Activated CD8-positive, alpha-beta memory T cell treated with anti-CD3 and anti-CD28 coated beads, Interleukin-2, amount 10 ng/mL, durations not matched to agents 7 days and 5 days (primary cell): ENCODE measurements around the gene NOS3. TPM values are rescaled to one million over a fixed set of nuclear protein-coding genes. Genes with fewer than 3 reads are reported as not detected.
"Not testable (repeated sequence)": the region's sequence is repeated elsewhere in the genome, so short reads cannot be mapped to it uniquely, and the experiment has no call there.

ENCODE experiments used
- ATAC-seq: fragments of 150-1000 bp; cut with Tn5 transposase; one replicate; pipeline ENCODE4 v1.10.0; 2021; ENCODE audit warnings: moderate library complexity
- CTCF ChIA-PET: fragments of 350-600 bp; sonication (Branson Sonifier 250); formaldehyde crosslinking; loops from one replicate; lab custom pipeline; 2021; ENCODE audit warnings: antibody characterized with exemption; lab: Charles Lee
- DNase-seq: peaks from one replicate; pipeline ENCODE4 v3.0.0-alpha.2; 2020
- H3K27ac Mint-ChIP-seq: one replicate; pipeline ENCODE4 v1.8.0; 2021; ENCODE audit warnings: mild to moderate bottlenecking, mixed read lengths
- H3K27me3 Mint-ChIP-seq: one replicate; pipeline ENCODE4 v1.8.0; 2021; ENCODE audit warnings: mixed read lengths
- H3K36me3 Mint-ChIP-seq: one replicate; pipeline ENCODE4 v1.8.0; 2021; ENCODE audit warnings: mild to moderate bottlenecking, mixed read lengths
- H3K4me1 Mint-ChIP-seq: one replicate; pipeline ENCODE4 v1.8.0; 2021; ENCODE audit warnings: mixed read lengths
- H3K4me3 Mint-ChIP-seq: one replicate; pipeline ENCODE4 v1.8.0; 2021; ENCODE audit warnings: mild to moderate bottlenecking, moderate library complexity, mixed read lengths
- H3K9me3 Mint-ChIP-seq: one replicate; pipeline ENCODE4 v1.8.0; 2022; ENCODE audit warnings: low read depth, mixed read lengths
- total RNA-seq, 2 experiments: library from RNA; stranded (reverse); gene quantifications; one replicate each; pipeline ENCODE4 v1.2.3, GENCODE V29; 2021

Gene NOS3
- total RNA-seq, 2 experiments from 2014 or later = 6.4 to 10.8 TPM

DNA sequence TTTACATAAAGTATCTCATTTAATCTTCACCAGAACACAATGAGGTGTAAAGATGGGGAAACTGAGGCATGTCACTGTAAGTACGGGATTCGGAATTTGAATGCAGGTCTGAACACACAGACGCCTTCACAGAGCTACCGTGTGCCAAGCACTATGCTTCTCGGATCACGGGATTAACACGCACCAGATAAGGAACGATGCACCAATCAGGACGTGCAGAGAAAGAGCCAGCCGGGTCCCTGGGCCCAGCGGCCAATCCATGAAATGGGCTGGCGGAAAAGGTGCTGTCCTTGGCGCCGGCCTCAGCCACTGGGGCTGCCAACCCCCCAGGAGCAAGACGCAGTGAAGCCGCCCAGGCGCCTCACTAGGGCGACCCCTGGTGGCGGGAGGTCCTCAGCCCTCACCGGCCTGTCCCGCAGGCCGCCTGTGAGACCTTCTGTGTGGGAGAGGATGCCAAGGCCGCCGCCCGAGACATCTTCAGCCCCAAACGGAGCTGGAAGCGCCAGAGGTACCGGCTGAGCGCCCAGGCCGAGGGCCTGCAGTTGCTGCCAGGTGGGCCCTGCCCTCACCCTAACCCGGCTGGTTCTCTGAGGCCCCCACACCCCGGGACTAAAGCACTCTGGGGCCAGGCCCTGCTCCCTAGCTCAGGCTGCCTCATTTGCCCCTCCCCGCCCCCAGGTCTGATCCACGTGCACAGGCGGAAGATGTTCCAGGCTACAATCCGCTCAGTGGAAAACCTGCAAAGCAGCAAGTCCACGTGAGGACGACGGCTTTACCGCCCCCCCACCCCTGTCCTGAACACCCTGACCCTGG lies 17.9 kb downstream of the NOS3 start:
- H3K27me3 Mint-ChIP-seq = no peaks in the 10 kb centered on the region
- no peaks in the 10 kb centered on the region for H3K9me3 Mint-ChIP-seq
- CTCF ChIA-PET = interaction anchor here (0.6 to 7.5 kb wide), 24 partner anchors 9 to 323 kb away, joined by 3 to 76 read pairs (median 4); partner anchors contain the start of genes ATG9B, GIMAP2 and NOS3

GRCh38 chr7:151009327-151010036 lies 18.7 kb downstream of the NOS3 start:
- H3K27me3 Mint-ChIP-seq = no peaks in the 10 kb centered on the region
- H3K4me1 Mint-ChIP-seq = peaks cover 55% of the 10 kb centered on the region
- H3K36me3 Mint-ChIP-seq = peaks cover 2% of the 10 kb centered on the region
- H3K9me3 Mint-ChIP-seq = no peaks in the 10 kb centered on the region
- peak overlapping the region; percentile 81 for H3K4me3 Mint-ChIP-seq
- DNase-seq (no peak), ATAC-seq (no peak)
- no peak overlapping the region for H3K27ac Mint-ChIP-seq
- CTCF ChIA-PET = interaction anchor here (0.6 to 7.5 kb wide), 21 partner anchors 8 to 233 kb away, joined by 3 to 76 read pairs (median 7); partner anchors contain the start of genes ABCB8 and NOS3

More for the DNA sequence above, 17.9 kb downstream of the NOS3 start:
- peak; percentile 73 for ATAC-seq
- DNase-seq = peak; percentile 89
- peak overlapping the region; percentile 90 for H3K27ac Mint-ChIP-seq
- H3K36me3 Mint-ChIP-seq = no peaks in the 10 kb centered on the region
- H3K4me3 Mint-ChIP-seq = peak overlapping the region; percentile 81
- peaks cover 48% of the 10 kb centered on the region for H3K4me1 Mint-ChIP-seq

DNA sequence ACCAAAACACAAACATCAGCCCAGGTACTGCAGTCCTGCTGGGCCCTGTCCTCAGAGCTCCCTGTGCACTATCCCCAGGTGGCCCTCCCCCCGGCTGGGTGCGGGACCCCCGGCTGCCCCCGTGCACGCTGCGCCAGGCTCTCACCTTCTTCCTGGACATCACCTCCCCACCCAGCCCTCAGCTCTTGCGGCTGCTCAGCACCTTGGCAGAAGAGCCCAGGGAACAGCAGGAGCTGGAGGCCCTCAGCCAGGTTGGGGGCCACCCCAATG lies 19.2 kb downstream of the NOS3 start:
- H3K9me3 Mint-ChIP-seq = no peaks in the 10 kb centered on the region
- peaks cover 2% of the 10 kb centered on the region for H3K36me3 Mint-ChIP-seq
- no peaks in the 10 kb centered on the region for H3K27me3 Mint-ChIP-seq
- CTCF ChIA-PET = interaction anchor here (1.2 to 7.5 kb wide), 12 partner anchors 8 to 112 kb away, joined by 3 to 76 read pairs (median 9); partner anchors contain the start of genes ABCB8 and NOS3
- DNase-seq = no peak
- H3K27ac Mint-ChIP-seq = peak overlapping the region; percentile 78
- H3K4me1 Mint-ChIP-seq = peaks cover 60% of the 10 kb centered on the region
- H3K4me3 Mint-ChIP-seq = no peak overlapping the region
- no peak for ATAC-seq

- Mint-ChIP-seq H3K4me1 (peaks cover 65% of the 10 kb centered on the region), H3K4me3 (peak overlapping the region; percentile 51), H3K36me3 (peaks cover 2% of the 10 kb centered on the region), H3K27me3 (no peaks in the 10 kb centered on the region), H3K9me3 (no peaks in the 10 kb centered on the region), H3K27ac (peak overlapping the region; percentile 78)
- ATAC-seq = no peak
- DNase-seq = peak; percentile 61
- CTCF ChIA-PET = interaction anchor here (0.8 to 7.5 kb wide), 13 partner anchors 7 to 234 kb away, joined by 3 to 76 read pairs (median 8); partner anchors contain the start of genes ABCB8 and NOS3
Measured at GRCh38 chr7:151010307-151011096, 19.7 kb downstream of the NOS3 start.

GRCh38 chr7:151011097-151011409 lies 20.2 kb downstream of the NOS3 start:
- DNase-seq = no peak
- CTCF ChIA-PET = interaction anchor here (0.8 to 7.5 kb wide), 11 partner anchors 7 to 233 kb away, joined by 3 to 76 read pairs (median 10); partner anchors contain the start of genes ABCB8 and NOS3
- ATAC-seq = peak; percentile 9
- peak overlapping the region; percentile 78 for H3K27ac Mint-ChIP-seq
- H3K9me3 Mint-ChIP-seq = no peaks in the 10 kb centered on the region
- H3K4me1 Mint-ChIP-seq = peaks cover 67% of the 10 kb centered on the region
- peak overlapping the region; percentile 51 for H3K4me3 Mint-ChIP-seq
- no peaks in the 10 kb centered on the region for H3K27me3 Mint-ChIP-seq
- peaks cover 2% of the 10 kb centered on the region for H3K36me3 Mint-ChIP-seq

DNA sequence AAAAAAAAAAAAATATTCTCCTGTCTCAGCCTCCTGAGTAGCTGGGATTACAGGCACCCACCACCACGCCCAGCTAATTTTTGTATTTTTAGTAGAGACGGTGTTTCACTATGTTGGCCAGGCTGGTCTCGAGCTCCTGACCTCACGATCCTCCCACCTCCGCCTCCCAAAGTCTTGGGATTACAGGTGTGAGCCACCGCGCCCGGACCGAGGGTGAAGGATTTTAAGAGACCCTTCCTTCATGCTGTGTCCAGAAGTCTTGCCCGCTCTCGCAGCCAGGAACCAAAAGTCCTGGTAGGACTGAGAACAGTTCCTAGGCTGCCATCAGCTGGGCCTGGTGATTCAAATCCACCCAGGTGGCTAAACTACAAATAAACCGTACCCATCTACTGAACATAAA lies 20.8 kb downstream of the NOS3 start:
- ATAC-seq, H3K9me3 Mint-ChIP-seq, H3K27me3 Mint-ChIP-seq, H3K4me3 Mint-ChIP-seq, DNase-seq, H3K36me3 Mint-ChIP-seq: not testable (repeated sequence)
- H3K27ac Mint-ChIP-seq = peak overlapping the region; percentile 75
- peaks cover 67% of the 10 kb centered on the region for H3K4me1 Mint-ChIP-seq
- CTCF ChIA-PET = interaction anchor here (1.9 to 6.9 kb wide), 6 partner anchors 14 to 103 kb away, joined by 7 to 38 read pairs (median 10); partner anchors contain the start of genes ABCB8 and NOS3

DNA sequence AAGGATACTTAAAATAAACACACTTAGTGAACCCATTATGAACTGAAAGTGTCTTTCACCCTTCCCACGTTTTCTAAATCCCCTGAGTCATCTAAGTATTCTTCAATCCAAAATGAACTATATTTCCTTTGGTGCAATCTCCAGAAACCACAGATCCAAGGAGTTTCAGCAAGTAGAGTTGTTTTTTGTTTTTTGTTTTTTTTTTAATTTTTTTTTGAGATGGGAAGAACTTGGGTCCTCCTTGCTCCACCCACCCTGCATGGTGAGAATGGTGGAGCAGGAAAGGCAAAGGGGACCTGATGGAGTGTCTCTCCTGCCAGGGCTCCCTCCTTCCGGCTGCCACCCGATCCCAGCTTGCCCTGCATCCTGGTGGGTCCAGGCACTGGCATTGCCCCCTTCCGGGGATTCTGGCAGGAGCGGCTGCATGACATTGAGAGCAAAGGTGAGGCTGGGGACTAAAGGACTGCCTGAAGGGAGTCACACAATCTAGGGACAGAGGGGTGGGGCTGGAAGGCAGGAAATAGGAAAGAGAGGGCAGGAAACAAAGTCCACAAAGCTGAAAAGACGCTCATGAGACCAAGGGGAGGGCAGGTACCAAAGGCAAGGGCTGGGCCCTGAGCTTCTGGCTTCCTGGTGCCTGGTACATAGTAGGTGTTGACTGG lies 21.3 kb downstream of the NOS3 start:
- DNase-seq (no peak), ATAC-seq (no peak)
- peaks cover 2% of the 10 kb centered on the region for H3K36me3 Mint-ChIP-seq
- peaks cover 3% of the 10 kb centered on the region for H3K27me3 Mint-ChIP-seq
- peaks cover 67% of the 10 kb centered on the region for H3K4me1 Mint-ChIP-seq
- H3K27ac Mint-ChIP-seq = peak overlapping the region; percentile 75
- no peaks in the 10 kb centered on the region for H3K9me3 Mint-ChIP-seq
- CTCF ChIA-PET = interaction anchor here (0.8 to 6.9 kb wide), 5 partner anchors 16 to 103 kb away, joined by 3 to 38 read pairs (median 16); partner anchors contain the start of genes ABCB8 and NOS3
- H3K4me3 Mint-ChIP-seq = no peak overlapping the region

- H3K36me3 Mint-ChIP-seq = peaks cover 2% of the 10 kb centered on the region
- peak overlapping the region; percentile 63 for H3K27ac Mint-ChIP-seq
- DNase-seq = no peak
- peaks cover 5% of the 10 kb centered on the region for H3K27me3 Mint-ChIP-seq
- peaks cover 66% of the 10 kb centered on the region for H3K4me1 Mint-ChIP-seq
- CTCF ChIA-PET = interaction anchor here (0.8 to 2.8 kb wide), 4 partner anchors 15 to 115 kb away, joined by 3 to 16 read pairs (median 6); partner anchors contain the start of gene ABCB8
- ATAC-seq = no peak
- H3K4me3 Mint-ChIP-seq = no peak overlapping the region
- H3K9me3 Mint-ChIP-seq = no peaks in the 10 kb centered on the region
Measured at GRCh38 chr7:151012911-151013347, 22.1 kb downstream of the NOS3 start.

DNA sequence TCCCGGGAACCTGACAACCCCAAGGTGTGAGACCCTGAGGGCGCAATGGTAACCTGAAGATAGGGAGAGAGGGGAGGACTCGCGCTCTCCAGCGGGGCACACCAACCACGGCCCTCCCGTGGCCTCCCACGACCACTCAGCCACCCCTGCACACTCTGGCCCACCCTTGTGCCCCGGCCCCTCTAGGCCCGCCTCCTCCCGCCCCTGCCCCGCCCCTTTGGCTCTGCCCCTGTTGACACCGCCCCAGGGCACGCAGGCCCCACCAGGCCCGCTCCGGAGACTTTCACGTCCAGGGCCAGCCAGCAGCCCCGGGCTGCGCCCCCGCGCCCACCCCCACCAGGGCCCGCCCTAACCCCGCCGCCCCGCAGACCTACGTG lies 22.5 kb downstream of the NOS3 start:
- H3K9me3 Mint-ChIP-seq = no peaks in the 10 kb centered on the region
- ATAC-seq (no peak), DNase-seq (no peak)
- no peak overlapping the region for H3K27ac Mint-ChIP-seq
- H3K27me3 Mint-ChIP-seq = peaks cover 9% of the 10 kb centered on the region
- H3K36me3 Mint-ChIP-seq = peaks cover 2% of the 10 kb centered on the region
- H3K4me3 Mint-ChIP-seq = peak overlapping the region; percentile 82
- CTCF ChIA-PET = interaction anchor here (1.0 to 7.8 kb wide), 7 partner anchors 9 to 115 kb away, joined by 3 to 61 read pairs (median 7); partner anchors contain the start of gene ABCB8
- H3K4me1 Mint-ChIP-seq = peaks cover 66% of the 10 kb centered on the region

DNA sequence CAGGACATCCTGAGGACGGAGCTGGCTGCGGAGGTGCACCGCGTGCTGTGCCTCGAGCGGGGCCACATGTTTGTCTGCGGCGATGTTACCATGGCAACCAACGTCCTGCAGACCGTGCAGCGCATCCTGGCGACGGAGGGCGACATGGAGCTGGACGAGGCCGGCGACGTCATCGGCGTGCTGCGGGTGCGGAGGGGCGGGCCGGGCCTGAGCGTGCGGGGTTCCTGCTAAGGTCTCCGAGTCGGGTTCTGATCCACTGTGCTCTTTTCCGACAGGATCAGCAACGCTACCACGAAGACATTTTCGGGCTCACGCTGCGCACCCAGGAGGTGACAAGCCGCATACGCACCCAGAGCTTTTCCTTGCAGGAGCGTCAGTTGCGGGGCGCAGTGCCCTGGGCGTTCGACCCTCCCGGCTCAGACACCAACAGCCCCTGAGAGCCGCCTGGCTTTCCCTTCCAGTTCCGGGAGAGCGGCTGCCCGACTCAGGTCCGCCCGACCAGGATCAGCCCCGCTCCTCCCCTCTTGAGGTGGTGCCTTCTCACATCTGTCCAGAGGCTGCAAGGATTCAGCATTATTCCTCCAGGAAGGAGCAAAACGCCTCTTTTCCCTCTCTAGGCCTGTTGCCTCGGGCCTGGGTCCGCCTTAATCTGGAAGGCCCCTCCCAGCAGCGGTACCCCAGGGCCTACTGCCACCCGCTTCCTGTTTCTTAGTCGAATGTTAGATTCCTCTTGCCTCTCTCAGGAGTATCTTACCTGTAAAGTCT lies 23.1 kb downstream of the NOS3 start:
- peaks cover 13% of the 10 kb centered on the region for H3K27me3 Mint-ChIP-seq
- CTCF ChIA-PET = interaction anchor here (0.7 to 7.8 kb wide), 9 partner anchors 8 to 210 kb away, joined by 3 to 61 read pairs (median 6); partner anchors contain the start of gene ABCB8
- ATAC-seq = peak; percentile 74
- peak overlapping the region; percentile 82 for H3K4me3 Mint-ChIP-seq
- H3K4me1 Mint-ChIP-seq = peaks cover 66% of the 10 kb centered on the region
- DNase-seq = peak; percentile 97
- H3K36me3 Mint-ChIP-seq = peaks cover 2% of the 10 kb centered on the region
- H3K9me3 Mint-ChIP-seq = no peaks in the 10 kb centered on the region
- peak overlapping the region; percentile 96 for H3K27ac Mint-ChIP-seq

- H3K9me3 Mint-ChIP-seq = no peaks in the 10 kb centered on the region
- ATAC-seq (no peak), DNase-seq (no peak)
- H3K4me1 Mint-ChIP-seq = peaks cover 71% of the 10 kb centered on the region
- peak overlapping the region; percentile 44 for H3K4me3 Mint-ChIP-seq
- peak overlapping the region; percentile 96 for H3K27ac Mint-ChIP-seq
- CTCF ChIA-PET = interaction anchor here (0.7 to 7.8 kb wide), 9 partner anchors 13 to 209 kb away, joined by 3 to 61 read pairs (median 7); partner anchors contain the start of gene ABCB8
- peaks cover 21% of the 10 kb centered on the region for H3K27me3 Mint-ChIP-seq
- peaks cover 2% of the 10 kb centered on the region for H3K36me3 Mint-ChIP-seq
Measured at GRCh38 chr7:151014950-151015349, 24.1 kb downstream of the NOS3 start.
